ENCODE results near the gene ANKS1B. TPM values are rescaled to one million over a fixed set of nuclear protein-coding genes. Genes with fewer than 3 reads are reported as not detected.

ANKS1B gene
- total RNA-seq, 2 experiments from 2014 or later, result not detected

DNA sequence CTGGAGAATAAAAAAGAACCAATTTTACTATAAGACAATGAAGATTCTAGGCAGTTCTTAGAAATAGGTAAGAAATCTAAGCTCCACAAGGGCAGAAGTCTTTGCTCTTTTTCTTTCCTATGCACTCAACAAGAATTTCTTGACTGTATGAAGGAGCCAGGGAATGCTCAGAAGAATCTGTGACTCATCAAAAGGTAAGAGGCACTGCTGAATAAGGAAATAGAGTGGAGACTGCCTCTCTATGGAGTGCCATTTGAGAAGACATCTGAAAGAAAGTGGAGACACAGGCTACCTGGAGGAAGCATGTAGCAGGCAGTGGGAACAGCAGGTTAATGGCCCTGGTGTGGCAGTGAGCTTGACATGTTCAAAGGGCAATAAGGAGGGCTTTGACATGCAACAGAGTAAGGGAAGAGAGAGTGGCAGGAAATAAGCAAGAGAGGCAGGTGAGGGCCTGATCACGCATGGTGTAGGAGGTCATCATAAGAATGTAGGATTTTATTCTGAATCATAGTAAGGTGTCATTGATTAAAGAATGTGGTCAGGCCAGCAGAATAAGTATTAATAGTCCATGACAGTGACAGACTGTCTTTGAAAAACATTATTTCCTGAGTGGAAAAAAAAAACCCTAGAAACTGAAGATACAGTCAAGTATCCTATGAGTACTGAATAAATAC lies 783.9 kb downstream of the ANKS1B start:
- Mint-ChIP-seq H3K4me1 (no peaks in the 10 kb centered on the region), H3K36me3 (no peaks in the 10 kb centered on the region), H3K4me3 (no peak overlapping the region), H3K27me3 (no peaks in the 10 kb centered on the region), H3K27ac (no peak overlapping the region), H3K9me3 (peaks cover 2% of the 10 kb centered on the region)
- no peak for DNase-seq

DNA sequence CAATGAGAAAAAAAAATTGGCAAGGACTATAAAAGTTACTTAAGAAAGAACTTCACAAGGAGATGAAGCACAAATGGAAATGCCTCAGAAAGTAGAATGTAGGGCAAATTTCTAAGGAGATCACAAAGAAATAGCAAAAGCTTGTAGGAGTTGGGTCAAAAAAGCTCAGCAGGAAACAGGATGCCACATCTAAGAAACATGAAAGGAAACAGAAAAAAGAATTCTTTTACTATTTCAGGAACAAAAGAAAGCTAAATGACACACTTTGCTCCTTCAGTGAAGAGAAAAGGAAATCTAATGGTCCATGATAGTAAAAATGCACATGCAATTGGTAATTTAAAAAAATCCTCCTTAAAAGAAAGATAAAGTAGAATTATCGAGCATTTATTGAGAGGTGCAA lies 789.3 kb downstream of the ANKS1B start:
- Mint-ChIP-seq H3K4me1 (no peaks in the 10 kb centered on the region), H3K27me3 (no peaks in the 10 kb centered on the region), H3K4me3 (no peak overlapping the region), H3K36me3 (no peaks in the 10 kb centered on the region), H3K9me3 (peaks cover 9% of the 10 kb centered on the region), H3K27ac (no peak overlapping the region)
- no peak for DNase-seq

DNA sequence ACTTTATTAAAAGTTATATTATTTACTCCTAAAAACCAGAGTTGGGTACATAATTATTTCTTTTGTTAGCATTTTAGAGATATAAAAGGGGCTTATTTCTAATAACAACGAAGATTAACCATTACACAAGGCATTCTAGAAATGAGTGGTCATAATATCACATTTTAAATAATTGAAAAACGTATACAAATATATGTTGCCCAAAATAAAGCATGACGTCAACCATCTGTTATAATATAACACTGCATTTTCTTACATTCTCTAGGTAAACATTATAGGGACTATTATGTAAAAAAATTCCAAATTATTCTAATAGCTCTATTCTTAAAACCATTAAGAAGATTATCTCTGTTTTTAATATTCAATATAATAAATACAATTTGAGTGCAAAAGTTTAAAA lies 792.2 kb downstream of the ANKS1B start:
- Mint-ChIP-seq H3K36me3 (no peaks in the 10 kb centered on the region), H3K4me3 (no peak overlapping the region), H3K4me1 (no peaks in the 10 kb centered on the region), H3K27ac (no peak overlapping the region), H3K27me3 (no peaks in the 10 kb centered on the region), H3K9me3 (peaks cover 13% of the 10 kb centered on the region)
- DNase-seq, result no peak

DNA sequence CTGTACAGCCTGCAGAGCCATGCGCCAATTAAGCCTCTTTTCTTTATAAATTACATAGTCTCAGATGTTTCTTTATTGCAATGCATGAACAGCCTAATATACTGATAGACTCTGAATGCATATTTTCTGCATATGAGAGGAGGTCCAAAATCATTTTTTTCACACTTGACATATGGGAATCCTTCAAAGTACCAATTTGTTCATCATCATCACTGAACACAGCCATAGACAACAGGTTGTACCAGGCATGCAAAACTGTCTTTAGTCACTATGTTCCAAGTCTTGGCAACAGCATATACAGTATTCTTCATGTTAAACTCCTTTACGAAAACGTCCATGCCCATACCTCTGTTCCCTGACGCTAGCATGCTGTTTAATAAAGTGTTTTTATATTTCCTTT lies 807.9 kb downstream of the ANKS1B start:
- no peak overlapping the region for H3K4me3 Mint-ChIP-seq
- no peak overlapping the region for H3K27ac Mint-ChIP-seq
- no peak for DNase-seq
- no peaks in the 10 kb centered on the region for H3K27me3 Mint-ChIP-seq
- peaks cover 2% of the 10 kb centered on the region for H3K9me3 Mint-ChIP-seq
- H3K4me1 Mint-ChIP-seq, result no peaks in the 10 kb centered on the region
- H3K36me3 Mint-ChIP-seq, result no peaks in the 10 kb centered on the region

DNA sequence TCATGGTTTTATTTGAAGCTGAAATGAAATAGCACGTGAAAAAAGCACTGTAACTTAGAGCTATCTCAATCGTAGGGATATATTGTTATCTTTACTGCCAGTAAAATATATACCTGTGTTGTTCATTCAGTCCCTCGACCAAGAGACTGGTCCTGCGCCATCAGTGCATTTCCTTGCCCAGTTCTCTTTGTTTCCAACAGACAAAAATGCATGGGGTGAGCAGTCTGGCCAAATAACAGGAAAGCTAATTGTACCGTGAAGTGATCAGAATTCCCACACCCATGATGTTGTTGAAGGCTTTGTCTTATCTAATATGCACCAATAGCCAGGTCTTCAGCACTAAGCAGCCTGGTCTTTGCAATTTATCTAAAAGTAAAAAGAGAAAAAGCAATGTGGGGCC lies 814.3 kb downstream of the ANKS1B start:
- no peak overlapping the region for H3K27ac Mint-ChIP-seq
- H3K36me3 Mint-ChIP-seq, result no peaks in the 10 kb centered on the region
- DNase-seq, result no peak
- no peak overlapping the region for H3K4me3 Mint-ChIP-seq
- no peaks in the 10 kb centered on the region for H3K9me3 Mint-ChIP-seq
- H3K27me3 Mint-ChIP-seq, result no peaks in the 10 kb centered on the region
- no peaks in the 10 kb centered on the region for H3K4me1 Mint-ChIP-seq

DNA sequence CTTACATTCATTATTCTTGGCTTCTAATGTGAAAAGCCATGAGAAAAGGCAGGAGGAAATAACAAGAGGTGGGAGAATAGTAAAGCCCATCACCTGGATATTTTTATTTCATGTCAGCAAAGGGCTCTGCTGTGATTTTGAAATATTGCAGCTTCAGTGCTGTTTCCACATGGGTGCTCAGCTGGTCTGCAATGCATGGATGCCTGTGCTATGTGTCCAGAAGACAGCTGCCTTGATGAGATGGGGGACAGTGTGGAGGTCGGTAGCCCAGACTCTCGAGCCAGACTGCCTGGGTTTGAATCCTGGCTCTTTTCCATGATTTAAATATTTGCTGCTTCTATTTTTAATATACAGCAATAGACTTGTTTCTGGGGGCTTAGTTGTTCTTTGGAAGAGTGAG lies 814.7 kb downstream of the ANKS1B start:
- no peak for DNase-seq
- Mint-ChIP-seq H3K4me3 (no peak overlapping the region), H3K4me1 (no peaks in the 10 kb centered on the region), H3K27ac (no peak overlapping the region), H3K9me3 (no peaks in the 10 kb centered on the region), H3K36me3 (no peaks in the 10 kb centered on the region), H3K27me3 (no peaks in the 10 kb centered on the region)

DNA sequence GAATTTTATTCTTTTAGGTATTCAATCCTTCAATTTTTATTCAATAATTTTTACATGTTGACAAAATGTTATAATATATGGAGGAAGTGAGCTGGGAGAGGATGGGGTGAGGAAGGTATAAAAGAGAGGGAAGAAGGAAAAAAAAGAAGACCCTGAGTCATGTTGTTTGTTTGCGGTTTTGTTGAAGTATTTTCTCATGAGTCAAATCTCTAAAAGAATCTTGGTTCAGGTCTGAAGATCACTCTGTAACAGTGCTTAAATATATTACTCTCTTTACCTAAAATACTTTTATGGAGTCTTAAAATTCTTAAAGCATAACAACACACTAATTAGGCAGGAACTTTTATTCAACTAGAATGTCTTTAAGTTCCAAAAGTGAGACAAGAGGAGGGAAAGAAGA lies 826.8 kb downstream of the ANKS1B start:
- H3K27me3 Mint-ChIP-seq, result no peaks in the 10 kb centered on the region
- DNase-seq, result no peak
- H3K36me3 Mint-ChIP-seq, result no peaks in the 10 kb centered on the region
- no peaks in the 10 kb centered on the region for H3K4me1 Mint-ChIP-seq
- no peak overlapping the region for H3K4me3 Mint-ChIP-seq
- H3K9me3 Mint-ChIP-seq, result peaks cover 4% of the 10 kb centered on the region
- H3K27ac Mint-ChIP-seq, result no peak overlapping the region

DNA sequence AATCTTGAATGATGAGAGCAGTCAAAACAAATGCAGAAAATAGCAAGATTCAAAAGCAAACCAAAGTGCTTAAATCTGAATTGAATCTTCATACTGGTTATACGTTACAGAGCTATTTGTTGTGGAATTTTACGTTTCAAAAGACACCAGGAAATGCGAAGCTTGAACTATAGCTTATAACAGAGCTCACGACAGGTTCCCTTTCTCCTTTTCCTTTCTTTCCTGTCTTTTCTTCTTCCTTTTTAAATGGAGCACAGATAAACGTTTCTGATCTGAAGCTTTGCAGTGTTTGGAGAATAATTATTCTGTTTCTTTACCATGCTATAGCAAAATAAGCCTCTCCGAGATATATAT lies 829.8 kb downstream of the ANKS1B start:
- no peak overlapping the region for H3K4me3 Mint-ChIP-seq
- H3K36me3 Mint-ChIP-seq, result no peaks in the 10 kb centered on the region
- H3K27ac Mint-ChIP-seq, result no peak overlapping the region
- peaks cover 4% of the 10 kb centered on the region for H3K9me3 Mint-ChIP-seq
- DNase-seq, result no peak
- no peaks in the 10 kb centered on the region for H3K27me3 Mint-ChIP-seq
- H3K4me1 Mint-ChIP-seq, result no peaks in the 10 kb centered on the region

DNA sequence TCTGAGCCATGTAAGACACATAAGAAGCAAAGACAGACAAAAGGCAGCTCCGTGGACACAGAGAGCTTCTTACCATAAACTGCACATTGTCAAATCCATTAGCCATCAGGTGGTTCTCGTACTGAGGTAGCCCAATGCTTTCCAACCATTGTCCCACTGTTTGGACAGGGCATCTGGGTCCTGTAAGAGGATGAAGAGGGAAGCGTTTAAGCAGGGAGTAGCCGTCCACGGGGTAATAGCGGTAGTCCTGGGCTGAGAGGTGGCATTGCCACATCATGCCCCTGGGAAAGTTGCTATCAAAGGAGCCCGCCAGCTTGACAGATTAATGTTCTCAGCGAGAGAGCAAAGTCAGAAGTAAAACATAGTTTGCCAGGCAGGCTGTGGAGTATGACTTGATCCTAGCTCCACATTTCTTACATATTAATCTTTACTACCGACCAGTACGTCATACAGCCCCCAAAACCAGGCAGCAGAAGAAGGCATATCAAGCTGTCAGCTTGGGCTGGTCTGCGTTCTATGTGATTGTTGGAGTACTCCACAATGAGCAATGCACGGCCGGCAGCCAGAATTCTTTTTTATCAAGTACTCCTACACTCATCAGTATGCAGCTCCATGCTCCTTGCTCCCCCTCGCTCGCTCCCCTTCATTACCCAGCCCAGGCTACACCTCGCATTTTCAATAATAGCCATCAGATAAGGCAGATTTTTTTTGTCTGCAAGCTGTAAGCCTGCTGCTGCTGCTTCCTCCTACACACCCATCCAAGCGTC lies 830.3 kb downstream of the ANKS1B start:
- Mint-ChIP-seq H3K27ac (no peak overlapping the region), H3K4me1 (no peaks in the 10 kb centered on the region), H3K4me3 (no peak overlapping the region), H3K36me3 (no peaks in the 10 kb centered on the region), H3K9me3 (peaks cover 1% of the 10 kb centered on the region), H3K27me3 (no peaks in the 10 kb centered on the region)
- DNase-seq, result no peak

DNA sequence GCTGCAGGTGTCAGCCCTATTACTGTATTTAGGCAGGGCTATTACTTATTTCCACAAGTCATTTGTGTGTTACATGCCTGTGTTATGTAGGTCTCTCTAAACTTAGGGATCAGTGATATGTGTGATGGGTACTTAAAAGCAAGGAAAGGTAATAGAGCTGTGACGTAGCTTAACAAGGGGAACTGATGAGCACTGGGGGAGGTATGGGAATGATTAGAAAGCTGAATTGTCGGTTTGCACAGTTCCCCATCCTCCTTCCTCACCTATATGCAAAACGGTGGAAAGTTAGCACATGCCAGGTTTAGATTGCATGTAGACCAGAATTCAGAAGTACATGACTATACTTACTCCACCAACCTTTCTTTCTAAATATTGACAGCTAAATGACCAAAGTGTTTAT lies 831.4 kb downstream of the ANKS1B start:
- H3K27ac Mint-ChIP-seq, result no peak overlapping the region
- no peak overlapping the region for H3K4me3 Mint-ChIP-seq
- H3K9me3 Mint-ChIP-seq, result peaks cover 1% of the 10 kb centered on the region

DNA sequence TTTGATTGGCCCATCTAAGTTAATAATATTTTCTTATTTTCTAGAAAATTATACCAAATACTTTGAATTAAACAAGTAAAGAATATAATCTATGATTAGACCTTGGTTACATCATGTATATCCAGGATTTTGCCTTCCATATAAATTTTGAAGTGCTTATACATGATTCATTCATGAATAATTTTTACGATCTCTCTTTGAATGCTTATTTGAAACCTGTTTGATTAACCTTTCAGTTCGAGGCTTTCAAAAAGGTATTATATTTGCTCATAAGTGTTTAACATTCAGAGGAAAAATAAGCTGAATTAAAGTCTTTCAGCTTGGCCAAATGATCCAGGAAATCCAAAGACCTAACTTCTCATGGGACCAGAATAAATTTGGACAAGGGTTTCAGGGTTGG lies 832.4 kb downstream of the ANKS1B start:
- Mint-ChIP-seq H3K27me3 (no peaks in the 10 kb centered on the region), H3K4me1 (no peaks in the 10 kb centered on the region), H3K36me3 (no peaks in the 10 kb centered on the region), H3K27ac (no peak overlapping the region), H3K9me3 (peaks cover 1% of the 10 kb centered on the region), H3K4me3 (no peak overlapping the region)
- DNase-seq, result no peak

More for the DNA sequence above, 831.4 kb downstream of the ANKS1B start:
- no peaks in the 10 kb centered on the region for H3K4me1 Mint-ChIP-seq
- no peaks in the 10 kb centered on the region for H3K36me3 Mint-ChIP-seq
- DNase-seq, result no peak
- no peaks in the 10 kb centered on the region for H3K27me3 Mint-ChIP-seq

DNA sequence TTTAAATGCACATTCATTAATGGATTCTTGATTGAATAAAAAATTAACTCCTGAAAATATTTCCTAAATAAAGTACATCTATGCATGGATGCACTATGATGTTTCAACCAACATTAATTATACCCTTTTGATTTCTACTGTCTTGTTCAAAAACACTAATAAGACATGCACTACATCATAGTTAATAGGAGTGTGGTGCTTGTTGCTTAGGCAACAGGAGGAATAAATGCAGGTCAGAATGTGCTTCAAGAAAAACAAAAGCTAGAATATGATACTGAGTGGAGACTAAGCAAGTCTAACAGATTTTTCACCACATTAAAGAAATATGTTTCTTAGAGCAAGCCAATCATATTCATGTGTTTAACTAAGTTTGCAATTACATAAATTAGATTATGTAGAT lies 833.0 kb downstream of the ANKS1B start:
- no peaks in the 10 kb centered on the region for H3K36me3 Mint-ChIP-seq
- H3K4me3 Mint-ChIP-seq, result no peak overlapping the region

DNA sequence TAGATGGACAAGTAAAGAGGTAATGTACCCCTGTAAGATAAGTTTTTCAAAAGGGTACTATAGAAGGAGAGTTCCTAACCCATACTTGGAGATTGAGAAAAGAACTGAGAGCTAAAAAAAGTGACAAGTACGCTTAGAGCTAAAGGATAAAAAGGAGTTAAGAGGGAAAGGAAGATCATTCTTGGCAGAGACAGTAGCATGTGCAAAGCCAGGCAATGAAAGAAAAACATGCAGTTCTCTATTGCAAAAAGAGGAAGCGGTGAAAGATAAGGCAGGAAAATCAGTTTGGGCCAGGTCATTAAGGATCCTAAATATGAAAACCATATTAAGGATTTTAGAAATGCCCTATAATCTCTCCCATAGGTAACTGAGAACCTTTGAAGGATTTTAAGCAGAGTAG lies 837.6 kb downstream of the ANKS1B start:
- Mint-ChIP-seq H3K36me3 (no peaks in the 10 kb centered on the region), H3K27ac (no peak overlapping the region), H3K4me3 (no peak overlapping the region), H3K4me1 (no peaks in the 10 kb centered on the region), H3K27me3 (no peaks in the 10 kb centered on the region), H3K9me3 (peaks cover 6% of the 10 kb centered on the region)
- no peak for DNase-seq

More for the DNA sequence above, 833.0 kb downstream of the ANKS1B start:
- no peaks in the 10 kb centered on the region for H3K27me3 Mint-ChIP-seq
- H3K27ac Mint-ChIP-seq, result no peak overlapping the region
- no peaks in the 10 kb centered on the region for H3K4me1 Mint-ChIP-seq
- H3K9me3 Mint-ChIP-seq, result peaks cover 1% of the 10 kb centered on the region
- no peak for DNase-seq

DNA sequence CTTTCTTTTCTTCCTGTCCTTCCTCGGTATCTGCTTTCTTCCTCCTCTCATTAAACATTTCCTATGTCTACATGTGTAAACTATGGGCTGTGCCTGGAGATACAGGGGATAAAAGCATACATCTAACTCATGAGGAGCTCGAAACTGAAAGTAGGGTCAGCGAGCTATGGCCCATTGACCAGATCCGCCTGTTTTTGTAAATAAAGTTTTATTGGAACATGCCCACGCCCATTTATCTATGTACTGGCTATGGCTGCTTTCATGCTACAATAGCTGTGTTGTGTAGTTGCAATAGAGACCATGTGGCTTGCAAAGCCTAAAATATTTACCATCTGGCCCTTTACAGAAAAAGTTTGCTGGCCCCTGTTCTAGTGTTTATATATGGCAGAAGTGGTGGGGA lies 838.0 kb downstream of the ANKS1B start:
- Mint-ChIP-seq H3K9me3 (peaks cover 6% of the 10 kb centered on the region), H3K4me3 (no peak overlapping the region), H3K27ac (no peak overlapping the region), H3K36me3 (no peaks in the 10 kb centered on the region), H3K4me1 (no peaks in the 10 kb centered on the region), H3K27me3 (no peaks in the 10 kb centered on the region)
- DNase-seq, result no peak

DNA sequence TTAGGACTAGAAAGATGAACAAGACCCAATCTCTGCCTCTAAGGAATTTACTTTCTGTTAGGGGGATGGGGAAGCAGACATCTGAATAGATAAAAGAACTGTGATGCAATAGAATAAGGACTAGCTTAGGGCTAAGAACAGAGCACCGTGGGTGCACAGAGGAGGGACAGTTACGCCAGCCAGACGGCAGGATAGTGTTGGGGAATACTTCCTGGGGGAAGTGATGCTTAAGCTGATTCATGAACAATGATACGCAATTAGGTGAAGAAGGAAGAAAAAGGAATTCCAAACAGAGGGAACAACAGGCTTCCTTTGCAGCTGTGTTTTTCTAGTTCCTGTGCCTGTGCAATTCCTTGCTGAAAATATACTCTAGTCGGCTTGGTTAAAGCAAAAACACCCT lies 838.6 kb downstream of the ANKS1B start:
- Mint-ChIP-seq H3K9me3 (peaks cover 6% of the 10 kb centered on the region), H3K4me3 (no peak overlapping the region), H3K36me3 (no peaks in the 10 kb centered on the region), H3K4me1 (no peaks in the 10 kb centered on the region), H3K27ac (no peak overlapping the region), H3K27me3 (no peaks in the 10 kb centered on the region)
- DNase-seq, result no peak

DNA sequence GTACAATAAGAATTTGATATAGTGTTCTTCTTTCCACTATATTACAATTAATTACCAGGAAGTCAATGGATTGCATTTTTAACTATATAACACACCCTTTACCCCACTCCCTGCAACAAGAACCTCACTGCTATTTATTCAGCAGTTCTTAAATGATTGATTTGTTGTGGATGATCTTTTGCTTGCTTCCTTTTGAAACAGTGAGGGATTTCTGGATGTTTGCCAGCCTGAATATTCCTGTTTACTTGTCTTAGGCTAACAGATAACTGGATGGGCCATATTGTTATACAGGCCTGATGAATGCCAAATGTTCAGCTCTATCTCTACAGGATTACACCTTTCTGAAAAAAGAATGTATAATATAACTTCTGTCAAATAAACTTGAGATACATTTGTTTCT lies 842.1 kb downstream of the ANKS1B start:
- Mint-ChIP-seq H3K36me3 (no peaks in the 10 kb centered on the region), H3K27ac (no peak overlapping the region), H3K4me1 (no peaks in the 10 kb centered on the region), H3K27me3 (no peaks in the 10 kb centered on the region), H3K9me3 (peaks cover 4% of the 10 kb centered on the region), H3K4me3 (no peak overlapping the region)
- DNase-seq, result no peak
